GM21737 (cell line): Measurements from ENCODE around the gene C9orf57.
"Not testable (repeated sequence)": the region's sequence is repeated elsewhere in the genome, so short reads cannot be mapped to it uniquely, and the experiment has no call there.

ENCODE experiments used
- ATAC-seq: cut with Tn5 transposase; IDR thresholded peaks from one replicate; pipeline ENCODE4 v1.9.1; 2021; ENCODE audit warnings: mild to moderate bottlenecking, moderate library complexity; ENCODE audit not compliant: unreplicated experiment

Gene C9orf57

DNA sequence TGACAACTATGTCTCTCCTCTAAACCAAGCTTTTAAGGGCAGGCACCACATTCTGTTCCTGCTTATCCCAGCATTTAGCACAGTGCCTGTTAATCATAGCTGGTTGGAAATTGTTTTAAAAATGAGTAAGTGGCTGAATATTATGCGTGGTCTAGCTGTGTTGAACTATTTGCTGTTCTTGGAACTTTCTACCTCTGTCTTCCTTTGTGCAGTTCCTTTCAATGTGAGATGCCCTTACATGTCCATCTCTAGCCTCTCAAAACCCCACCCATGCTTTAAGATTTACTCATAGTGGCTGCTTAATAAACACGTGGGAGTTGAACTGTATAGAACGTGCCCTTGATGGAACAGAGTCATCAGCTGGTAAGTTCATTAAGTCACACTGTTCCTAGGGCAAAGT, 34.5 kb downstream of the C9orf57 start:
- no peak for ATAC-seq

- ATAC-seq: no peak
Measured at GRCh38 chr9:72023596-72023995, 36.8 kb downstream of the C9orf57 start.

GRCh38 chr9:72022841-72023240, 37.6 kb downstream of the C9orf57 start:
- ATAC-seq: no peak

GRCh38 chr9:72013292-72013760, 47.1 kb downstream of the C9orf57 start:
- no peak for ATAC-seq

DNA sequence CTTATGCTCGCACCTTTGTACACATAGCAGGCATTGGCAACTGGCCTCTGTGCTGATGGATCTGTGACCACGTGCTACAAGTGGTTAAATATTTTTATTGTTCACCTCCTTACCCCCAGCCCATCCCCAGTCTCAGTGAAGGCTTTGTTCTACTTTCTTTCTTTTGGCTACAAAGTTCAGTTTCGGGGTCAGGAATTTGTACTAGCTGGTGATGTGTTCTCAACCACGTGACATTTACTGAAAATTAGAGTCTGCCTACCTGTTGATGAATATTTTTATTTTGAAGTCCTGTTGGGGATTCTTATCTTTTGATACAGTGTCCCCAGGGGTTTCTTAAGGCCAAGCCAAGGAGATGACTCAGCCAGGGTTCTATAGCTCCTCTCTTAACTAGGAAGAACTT, 47.8 kb downstream of the C9orf57 start:
- ATAC-seq: no peak

DNA sequence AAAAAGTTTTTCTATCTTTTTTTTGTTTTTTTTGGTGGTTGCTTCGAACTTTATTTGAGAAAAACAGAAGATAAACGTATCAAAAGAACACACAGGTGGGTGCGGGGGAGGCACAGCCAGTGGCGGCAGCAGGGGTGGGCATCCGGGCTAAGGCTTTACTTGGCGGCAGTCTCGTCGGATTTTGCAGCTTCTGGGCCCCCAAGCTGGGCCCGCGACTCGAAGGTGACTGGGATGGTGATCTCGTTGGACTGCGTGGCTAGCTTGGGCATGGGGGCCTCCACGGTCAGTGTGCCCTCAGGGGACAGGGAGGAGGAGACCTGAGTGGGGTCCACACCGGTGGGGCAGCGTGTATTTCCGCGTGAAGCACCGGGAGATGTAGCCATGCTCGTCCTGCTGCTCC, 52.7 kb downstream of the C9orf57 start:
- ATAC-seq: not testable (repeated sequence)

DNA sequence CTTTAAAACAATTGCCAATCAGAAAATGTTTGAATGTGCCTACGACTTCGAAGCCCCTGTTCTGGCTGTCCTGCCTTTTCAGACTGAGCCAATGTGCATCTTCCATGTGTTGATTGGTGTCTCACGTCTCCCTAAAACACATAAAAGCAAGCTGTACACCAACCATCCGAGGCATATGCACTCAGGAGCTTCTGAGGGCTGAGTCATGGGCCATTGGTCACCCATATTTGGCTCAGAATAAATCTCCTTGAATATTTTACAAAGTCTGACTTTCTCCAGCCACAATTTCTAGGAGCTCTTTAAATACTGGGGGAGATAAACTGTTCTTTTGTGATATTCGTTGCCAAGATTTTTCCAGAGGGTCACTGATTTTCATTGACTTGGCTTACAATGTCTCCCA, 53.9 kb downstream of the C9orf57 start:
- ATAC-seq: no peak

GRCh38 chr9:72005451-72005850, 55.0 kb downstream of the C9orf57 start:
- no peak for ATAC-seq
